HepG2 (cell line): ENCODE data around the gene HSD3B7. TPM values are rescaled to one million over a fixed set of nuclear protein-coding genes. Genes with fewer than 3 reads are reported as not detected.

ENCODE experiments used
- GABPA ChIP-seq, 2 experiments: IDR thresholded peaks; 2 replicates each; pipeline ENCODE4 v1.6.1; 2011 to 2016; ENCODE audit warnings: low read depth in 2 of 2, low read length in 1 of 2, missing biosample characterization in 1 of 2, missing genetic modification characterization in 1 of 2
- PHB2 ChIP-seq: fragments of 450-650 bp; IDR thresholded peaks from 2 replicates; pipeline ENCODE4 v1.6.1; 2018; ENCODE audit not compliant: partially characterized antibody
- RBFOX2 ChIP-seq: fragments of 200-400 bp; formaldehyde crosslinking; IDR thresholded peaks from 2 replicates; pipeline ENCODE4 v1.6.1; 2017; ENCODE audit warnings: low read depth, mild to moderate bottlenecking, low read length
- TCF7 ChIP-seq: sonication (generic); IDR thresholded peaks from 2 replicates; pipeline ENCODE4 v1.6.1; 2016; ENCODE audit warnings: antibody characterized with exemption, low read depth
- ZBTB21 ChIP-seq: sonication (generic); formaldehyde crosslinking; IDR thresholded peaks from 2 replicates; pipeline ENCODE4 v1.4.0; 2020; ENCODE audit warnings: missing genetic modification reagents
- ZBTB39 ChIP-seq: sonication (generic); formaldehyde crosslinking; IDR thresholded peaks from 2 replicates; pipeline ENCODE4 v1.5.0; 2020; ENCODE audit warnings: missing genetic modification reagents
- ZBTB49 ChIP-seq: sonication (generic); formaldehyde crosslinking; IDR thresholded peaks from 2 replicates; pipeline ENCODE4 v1.4.0; 2020; ENCODE audit warnings: missing genetic modification reagents, borderline replicate concordance
- ZBTB7A ChIP-seq: sonication (generic); formaldehyde crosslinking; IDR thresholded peaks from 2 replicates; pipeline ENCODE4 v1.8.0; 2022; ENCODE audit warnings: mild to moderate bottlenecking, missing genetic modification reagents
- ZFP91 ChIP-seq: sonication (generic); formaldehyde crosslinking; IDR thresholded peaks from 2 replicates; pipeline ENCODE4 v1.9.0; 2022; ENCODE audit warnings: missing genetic modification reagents, mild to moderate bottlenecking, borderline replicate concordance
- ZMAT3 ChIP-seq: sonication (generic); formaldehyde crosslinking; conservative IDR thresholded peaks from 2 replicates; pipeline ENCODE4 v1.7.0; 2021; ENCODE audit warnings: missing genetic modification reagents
- ZNF124 ChIP-seq: sonication (generic); formaldehyde crosslinking; IDR thresholded peaks from 2 replicates; pipeline ENCODE4 v1.4.0; 2020; ENCODE audit warnings: missing genetic modification reagents
- ZSCAN31 ChIP-seq: sonication (generic); formaldehyde crosslinking; IDR thresholded peaks from 2 replicates; pipeline ENCODE4 v1.5.0; 2020; ENCODE audit warnings: low read depth, mild to moderate bottlenecking, missing genetic modification reagents
- polyA plus RNA-seq, 8 experiments: library from polyadenylated mRNA; depleted of rRNA in 3 of 8; stranded (reverse) in 7 of 8; unstranded in 1 of 8; fragments of >200 nt; fragmentation: Illumina TruSeq in 4 of 8; extraction: Trizol in 4 of 8; gene quantifications; 2 replicates each; pipeline versions ENCODE4 v1.2.1 to v1.2.3, GENCODE V29; 2011 to 2016; ENCODE audit warnings: low read depth in 4 of 8, missing spikeins in 1 of 8, mixed read lengths in 1 of 8; ENCODE audit not compliant: insufficient read depth in 1 of 8
- total RNA-seq, 5 experiments: library from RNA; depleted of rRNA; stranded (reverse); fragments of >200 nt; fragmentation: Illumina TruSeq; extraction: Trizol; gene quantifications; 2 replicates each; pipeline ENCODE4 v1.2.3, GENCODE V29; 2016; ENCODE audit warnings: low read depth in 1 of 5

HSD3B7 gene
- total and polyA plus RNA-seq, 2 of the 13 experiments (the other 11 are each of a cell fraction or from before 2014, with no cell fraction given): 32.9 to 69.7 TPM

- no peak for TF ChIP-seq ZBTB49 (CRISPR knock-in tag)
- TF ChIP-seq ZMAT3 (CRISPR knock-in tag): 0 out of 2 replicates have a peak, but pooled peaks have one; percentile 27
- no peak for TF ChIP-seq ZSCAN31 (CRISPR knock-in tag)
- no peak for TF ChIP-seq GABPA (IDR thresholded peaks at IDR 0.05; ENCODE audit: low read depth, low read length)
- peak; percentile 40; the same call in 1 of the 2 replicates for TF ChIP-seq GABPA (CRISPR knock-in tag; IDR thresholded peaks at IDR 0.05; ENCODE audit: low read depth)
- no peak for TF ChIP-seq TCF7
- TF ChIP-seq ZBTB7A: 0 out of 2 replicates have a peak, but pooled peaks have one; percentile 1
- TF ChIP-seq ZNF124 (CRISPR knock-in tag): no peak
- no peak for TF ChIP-seq ZBTB21 (CRISPR knock-in tag)
- TF ChIP-seq ZFP91 (CRISPR knock-in tag): no peak
- 0 out of 2 replicates have a peak, but pooled peaks have one; percentile 21 for TF ChIP-seq RBFOX2
- TF ChIP-seq ZBTB39: 0 out of 2 replicates have a peak, but pooled peaks have one; percentile 18
- no peak for TF ChIP-seq PHB2
Measured at GRCh38 chr16:30954993-30955392, 30.0 kb upstream of the HSD3B7 start (continued).
